ENCODE data around the gene DSCAM.

Gene DSCAM

DNA sequence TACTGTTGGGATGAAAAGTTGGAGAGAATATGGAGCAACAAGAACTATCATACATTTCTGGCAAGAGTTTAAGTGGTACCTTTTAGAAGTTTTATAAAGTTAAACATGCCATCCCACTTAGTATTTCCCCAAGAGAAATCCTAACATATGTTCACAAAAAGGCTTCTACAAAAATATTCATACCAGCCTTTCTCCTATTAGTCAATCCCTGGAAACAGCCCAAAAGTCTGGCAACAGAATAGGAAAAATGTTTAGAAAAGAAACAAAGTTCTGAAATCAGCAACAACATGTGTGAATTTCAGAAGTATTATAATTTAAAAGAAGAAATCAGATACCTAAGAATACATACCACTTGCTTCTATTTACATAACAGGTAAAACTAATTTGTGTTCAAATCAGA lies 271.0 kb downstream of the DSCAM start:
- Mint-ChIP-seq H3K27ac (no peak overlapping the region), H3K4me1 (ENCODE audit: low read depth) (no peaks in the 10 kb centered on the region), H3K4me3 (no peak overlapping the region), H3K36me3 (ENCODE audit: low read depth) (no peaks in the 10 kb centered on the region), H3K9me3 (peaks cover 15% of the 10 kb centered on the region), H3K27me3 (no peaks in the 10 kb centered on the region)

GRCh38 chr21:40569357-40569756 lies 277.6 kb downstream of the DSCAM start:
- no peaks in the 10 kb centered on the region for H3K4me1 Mint-ChIP-seq (ENCODE audit: low read depth)
- no peaks in the 10 kb centered on the region for H3K36me3 Mint-ChIP-seq (ENCODE audit: low read depth)
- H3K27me3 Mint-ChIP-seq = no peaks in the 10 kb centered on the region
- H3K27ac Mint-ChIP-seq = no peak overlapping the region
- no peak overlapping the region for H3K4me3 Mint-ChIP-seq
- H3K9me3 Mint-ChIP-seq = peaks cover 16% of the 10 kb centered on the region

DNA sequence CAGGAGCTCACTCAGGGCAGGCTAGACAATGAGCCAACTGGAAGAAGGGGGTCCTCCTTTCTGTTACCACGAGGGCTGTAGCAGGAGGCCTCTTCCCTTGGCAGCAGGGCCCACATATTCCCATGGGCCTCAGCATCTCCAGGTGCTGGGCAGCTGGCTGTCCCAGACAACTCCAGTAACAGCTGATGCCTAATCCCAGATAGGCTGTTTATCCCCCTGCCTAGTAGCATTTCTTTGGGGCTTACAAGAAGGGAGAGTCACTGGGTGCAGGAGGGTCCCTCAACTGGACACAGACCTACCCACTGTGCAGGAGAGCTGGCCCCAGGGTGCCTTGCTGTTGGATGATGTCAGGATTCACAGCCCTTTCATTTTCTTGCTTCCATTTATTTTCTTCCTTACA lies 278.2 kb downstream of the DSCAM start:
- H3K4me1 Mint-ChIP-seq (ENCODE audit: low read depth) = no peaks in the 10 kb centered on the region
- peaks cover 16% of the 10 kb centered on the region for H3K9me3 Mint-ChIP-seq
- no peak overlapping the region for H3K27ac Mint-ChIP-seq
- no peaks in the 10 kb centered on the region for H3K36me3 Mint-ChIP-seq (ENCODE audit: low read depth)
- no peak overlapping the region for H3K4me3 Mint-ChIP-seq
- H3K27me3 Mint-ChIP-seq = no peaks in the 10 kb centered on the region

DNA sequence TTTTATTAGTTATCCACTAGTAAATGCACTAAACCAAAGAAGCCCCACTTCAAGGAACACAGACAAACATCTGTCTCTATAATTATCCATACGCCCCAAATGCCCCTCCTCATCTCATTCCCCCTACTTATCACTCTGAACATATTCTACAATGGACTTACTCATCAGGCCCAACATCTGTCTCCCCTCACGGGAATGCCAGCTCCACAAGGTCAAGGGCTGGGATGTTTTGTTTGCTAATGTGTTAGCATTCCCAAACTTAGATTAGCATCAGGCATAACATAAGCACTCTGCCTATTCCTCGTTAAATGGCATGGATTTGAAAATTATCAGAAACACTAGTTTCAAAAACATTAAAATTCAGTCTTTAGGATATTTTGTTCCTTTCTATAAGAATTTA lies 279.5 kb downstream of the DSCAM start:
- no peak overlapping the region for H3K27ac Mint-ChIP-seq
- no peaks in the 10 kb centered on the region for H3K27me3 Mint-ChIP-seq

DNA sequence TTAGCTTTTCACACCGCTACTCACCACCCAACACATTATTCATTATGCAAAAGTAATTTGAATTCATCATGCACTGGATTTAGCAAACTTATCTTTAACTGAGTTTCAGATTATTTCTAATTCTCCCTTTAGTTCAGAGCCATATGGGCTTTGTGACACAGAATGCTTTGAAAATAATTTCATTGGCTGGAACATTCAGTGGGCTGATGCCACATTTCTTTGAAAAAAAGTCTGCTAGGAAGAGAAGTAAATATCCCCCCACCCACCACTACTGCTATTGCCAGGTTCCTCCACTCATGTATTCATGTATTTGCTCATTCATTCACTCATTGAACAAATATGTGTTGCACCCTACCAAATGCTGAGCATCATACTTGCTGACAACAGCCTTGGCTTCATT lies 280.5 kb downstream of the DSCAM start:
- Mint-ChIP-seq H3K27ac (no peak overlapping the region), H3K36me3 (ENCODE audit: low read depth) (no peaks in the 10 kb centered on the region), H3K4me3 (no peak overlapping the region)

More for the DNA sequence above, 279.5 kb downstream of the DSCAM start:
- Mint-ChIP-seq H3K4me1 (ENCODE audit: low read depth) (no peaks in the 10 kb centered on the region), H3K9me3 (peaks cover 16% of the 10 kb centered on the region), H3K36me3 (ENCODE audit: low read depth) (no peaks in the 10 kb centered on the region), H3K4me3 (no peak overlapping the region)

GRCh38 chr21:40564318-40564717 lies 282.6 kb downstream of the DSCAM start:
- Mint-ChIP-seq H3K9me3 (peaks cover 8% of the 10 kb centered on the region), H3K4me1 (ENCODE audit: low read depth) (no peaks in the 10 kb centered on the region), H3K27ac (no peak overlapping the region), H3K4me3 (no peak overlapping the region), H3K36me3 (ENCODE audit: low read depth) (no peaks in the 10 kb centered on the region), H3K27me3 (no peaks in the 10 kb centered on the region)

More for the DNA sequence above, 280.5 kb downstream of the DSCAM start:
- H3K27me3 Mint-ChIP-seq = no peaks in the 10 kb centered on the region
- H3K9me3 Mint-ChIP-seq = peaks cover 16% of the 10 kb centered on the region
- no peaks in the 10 kb centered on the region for H3K4me1 Mint-ChIP-seq (ENCODE audit: low read depth)

DNA sequence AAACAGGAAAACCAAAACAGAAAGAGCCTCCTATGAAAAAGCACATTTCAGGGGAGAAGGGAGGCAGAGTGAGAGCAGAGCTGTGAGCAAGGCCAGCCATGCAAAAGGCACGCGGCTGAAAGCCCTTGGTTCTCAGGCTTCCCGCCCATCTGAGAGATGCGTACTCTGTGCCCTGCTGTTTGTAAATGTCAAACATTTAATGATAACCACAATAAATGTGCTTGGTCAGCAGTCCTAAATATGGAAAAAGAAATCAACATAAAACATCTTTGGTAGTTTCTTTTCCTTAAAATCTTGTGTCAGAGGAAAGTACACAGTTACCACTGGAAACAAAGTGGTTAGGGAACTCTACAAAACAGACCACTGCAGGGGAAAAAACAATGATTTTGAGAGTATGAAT lies 283.1 kb downstream of the DSCAM start:
- H3K9me3 Mint-ChIP-seq = peaks cover 8% of the 10 kb centered on the region
- H3K4me1 Mint-ChIP-seq (ENCODE audit: low read depth) = no peaks in the 10 kb centered on the region
- no peak overlapping the region for H3K4me3 Mint-ChIP-seq
- H3K27ac Mint-ChIP-seq = no peak overlapping the region
- no peaks in the 10 kb centered on the region for H3K27me3 Mint-ChIP-seq
- H3K36me3 Mint-ChIP-seq (ENCODE audit: low read depth) = no peaks in the 10 kb centered on the region

- Mint-ChIP-seq H3K4me3 (no peak overlapping the region), H3K27ac (no peak overlapping the region), H3K36me3 (ENCODE audit: low read depth) (no peaks in the 10 kb centered on the region), H3K9me3 (peaks cover 6% of the 10 kb centered on the region), H3K4me1 (ENCODE audit: low read depth) (no peaks in the 10 kb centered on the region), H3K27me3 (no peaks in the 10 kb centered on the region)
Measured at GRCh38 chr21:40562242-40563002, 284.5 kb downstream of the DSCAM start.

DNA sequence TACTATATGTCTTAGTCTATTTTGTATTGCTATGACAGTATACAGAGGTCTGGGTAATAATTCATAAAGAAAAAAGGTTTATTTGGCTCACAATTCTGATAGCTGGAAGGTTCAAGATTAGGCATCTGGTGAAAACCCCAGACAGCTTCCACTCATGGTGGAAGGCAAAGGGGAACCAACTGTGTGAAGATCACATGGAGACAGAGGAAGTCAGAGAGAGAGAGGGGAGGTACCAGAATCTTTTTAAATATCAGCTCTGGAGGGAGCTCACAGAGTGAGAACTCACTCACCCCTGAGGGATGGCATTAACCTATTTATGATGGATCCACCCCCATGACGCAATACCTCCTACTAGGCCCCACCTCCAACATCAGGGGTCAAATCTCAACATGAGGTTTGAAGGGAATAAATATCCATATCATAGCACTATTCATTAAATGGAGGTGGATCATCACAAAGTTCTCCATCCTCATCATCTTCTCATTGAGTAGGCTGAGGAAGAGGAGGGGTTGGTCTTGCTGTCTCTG lies 290.5 kb downstream of the DSCAM start:
- no peaks in the 10 kb centered on the region for H3K4me1 Mint-ChIP-seq (ENCODE audit: low read depth)
- no peak overlapping the region for H3K4me3 Mint-ChIP-seq
- H3K27me3 Mint-ChIP-seq = no peaks in the 10 kb centered on the region
- no peak overlapping the region for H3K27ac Mint-ChIP-seq
- no peaks in the 10 kb centered on the region for H3K36me3 Mint-ChIP-seq (ENCODE audit: low read depth)
- peaks cover 8% of the 10 kb centered on the region for H3K9me3 Mint-ChIP-seq

- Mint-ChIP-seq H3K4me3 (no peak overlapping the region), H3K36me3 (ENCODE audit: low read depth) (no peaks in the 10 kb centered on the region), H3K27me3 (no peaks in the 10 kb centered on the region), H3K4me1 (ENCODE audit: low read depth) (no peaks in the 10 kb centered on the region), H3K27ac (no peak overlapping the region), H3K9me3 (peaks cover 8% of the 10 kb centered on the region)
Measured at GRCh38 chr21:40555021-40555528, 291.9 kb downstream of the DSCAM start.

DNA sequence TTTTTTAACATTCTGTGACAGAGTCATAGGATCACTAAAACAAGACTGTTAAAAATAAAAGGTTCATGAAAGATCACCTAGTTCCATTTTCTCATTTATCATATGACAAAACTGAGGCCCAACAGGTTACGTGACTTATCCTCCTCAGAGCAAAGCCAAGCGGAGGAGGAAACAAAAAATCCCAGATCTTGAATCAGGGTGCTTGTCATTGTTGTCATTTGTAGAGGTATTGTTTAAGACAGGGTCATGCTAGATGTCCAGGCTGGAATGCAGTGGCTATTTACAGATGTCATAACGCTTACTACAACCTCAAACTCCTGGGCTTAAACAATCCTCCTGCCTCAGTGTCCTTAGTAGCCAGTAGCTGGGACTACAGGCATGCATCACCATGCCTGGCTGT lies 293.2 kb downstream of the DSCAM start:
- Mint-ChIP-seq H3K27me3 (no peaks in the 10 kb centered on the region), H3K27ac (no peak overlapping the region), H3K9me3 (peaks cover 8% of the 10 kb centered on the region), H3K36me3 (ENCODE audit: low read depth) (no peaks in the 10 kb centered on the region), H3K4me3 (no peak overlapping the region), H3K4me1 (ENCODE audit: low read depth) (no peaks in the 10 kb centered on the region)

- no peak overlapping the region for H3K27ac Mint-ChIP-seq
- peaks cover 11% of the 10 kb centered on the region for H3K9me3 Mint-ChIP-seq
- H3K36me3 Mint-ChIP-seq (ENCODE audit: low read depth) = no peaks in the 10 kb centered on the region
- no peak overlapping the region for H3K4me3 Mint-ChIP-seq
- no peaks in the 10 kb centered on the region for H3K27me3 Mint-ChIP-seq
- H3K4me1 Mint-ChIP-seq (ENCODE audit: low read depth) = no peaks in the 10 kb centered on the region
Measured at GRCh38 chr21:40547906-40548513, 298.9 kb downstream of the DSCAM start.

GRCh38 chr21:40546647-40547046 lies 300.3 kb downstream of the DSCAM start:
- Mint-ChIP-seq H3K4me1 (ENCODE audit: low read depth) (no peaks in the 10 kb centered on the region), H3K36me3 (ENCODE audit: low read depth) (no peaks in the 10 kb centered on the region), H3K27ac (no peak overlapping the region), H3K9me3 (peaks cover 11% of the 10 kb centered on the region), H3K4me3 (no peak overlapping the region), H3K27me3 (no peaks in the 10 kb centered on the region)

- Mint-ChIP-seq H3K27me3 (no peaks in the 10 kb centered on the region), H3K36me3 (ENCODE audit: low read depth) (no peaks in the 10 kb centered on the region), H3K27ac (no peak overlapping the region), H3K4me1 (ENCODE audit: low read depth) (no peaks in the 10 kb centered on the region), H3K4me3 (no peak overlapping the region), H3K9me3 (peaks cover 8% of the 10 kb centered on the region)
Measured at GRCh38 chr21:40540216-40540615, 306.7 kb downstream of the DSCAM start.

- Mint-ChIP-seq H3K4me1 (ENCODE audit: low read depth) (no peaks in the 10 kb centered on the region), H3K4me3 (no peak overlapping the region), H3K27ac (no peak overlapping the region), H3K9me3 (peaks cover 7% of the 10 kb centered on the region), H3K36me3 (ENCODE audit: low read depth) (no peaks in the 10 kb centered on the region), H3K27me3 (no peaks in the 10 kb centered on the region)
Measured at GRCh38 chr21:40534886-40535285, 312.1 kb downstream of the DSCAM start.

Measured in stimulated activated naive CD8-positive, alpha-beta T cell treated with anti-CD3 and anti-CD28 coated beads, Interleukin-15, Interleukin-2, amounts not matched to agents 100 ng/mL and 50 ng/mL, for 24 hours (primary cell).